ENCODE measurements around the gene CLSTN2.

The CLSTN2 gene

GRCh38 chr3:140298569-140299070, 363.6 kb downstream of the CLSTN2 start:
- no peak for DNase-seq

GRCh38 chr3:140303875-140304274, 368.9 kb downstream of the CLSTN2 start:
- DNase-seq = no peak

- no peak for DNase-seq
These were observed 373.6 kb downstream of the CLSTN2 start for GRCh38 chr3:140308535-140308934.

GRCh38 chr3:140311428-140311827, 376.4 kb downstream of the CLSTN2 start:
- no peak for DNase-seq

GRCh38 chr3:140315955-140316354, 381.0 kb downstream of the CLSTN2 start:
- DNase-seq = no peak

- no peak for DNase-seq
These were observed 381.5 kb downstream of the CLSTN2 start for GRCh38 chr3:140316466-140316865.

GRCh38 chr3:140316868-140317400, 381.9 kb downstream of the CLSTN2 start:
- DNase-seq = no peak

- DNase-seq = no peak
These were observed 384.8 kb downstream of the CLSTN2 start for GRCh38 chr3:140319739-140320138.

- DNase-seq = no peak
These were observed 388.6 kb downstream of the CLSTN2 start for GRCh38 chr3:140323561-140323960.

- no peak for DNase-seq
These were observed 397.1 kb downstream of the CLSTN2 start for GRCh38 chr3:140332131-140332530.

GRCh38 chr3:140334132-140334929, 399.3 kb downstream of the CLSTN2 start:
- no peak for DNase-seq

GRCh38 chr3:140336465-140336864, 401.5 kb downstream of the CLSTN2 start:
- DNase-seq = no peak

- no peak for DNase-seq
These were observed 403.9 kb downstream of the CLSTN2 start for GRCh38 chr3:140338916-140339315.

GRCh38 chr3:140341203-140341602, 406.2 kb downstream of the CLSTN2 start:
- no peak for DNase-seq

- no peak for DNase-seq
These were observed 406.9 kb downstream of the CLSTN2 start for GRCh38 chr3:140341817-140342403.

- no peak for DNase-seq
These were observed 407.7 kb downstream of the CLSTN2 start for GRCh38 chr3:140342668-140343067.

GRCh38 chr3:140343211-140344081, 408.5 kb downstream of the CLSTN2 start:
- DNase-seq = no peak

GRCh38 chr3:140344082-140344454, 409.1 kb downstream of the CLSTN2 start:
- DNase-seq = no peak

GRCh38 chr3:140344601-140345205, 409.7 kb downstream of the CLSTN2 start:
- DNase-seq = no peak

GRCh38 chr3:140347151-140347550, 412.2 kb downstream of the CLSTN2 start:
- DNase-seq = no peak

GRCh38 chr3:140349938-140350337, 415.0 kb downstream of the CLSTN2 start:
- no peak for DNase-seq

GRCh38 chr3:140351466-140351865, 416.5 kb downstream of the CLSTN2 start:
- no peak for DNase-seq

GRCh38 chr3:140355481-140355880, 420.5 kb downstream of the CLSTN2 start:
- no peak for DNase-seq
